SK-N-SH (cell line): Measurements from ENCODE around the gene BTD. TPM values are rescaled to one million over a fixed set of nuclear protein-coding genes. Genes with fewer than 3 reads are reported as not detected.
A peak's percentile ranks its signal among the peaks of the same experiment; 100 is the strongest.

ENCODE experiments used
- CTCF ChIA-PET: fragments of 300-600, 350-600 bp; formaldehyde crosslinking; extraction: SDS; loops from one replicate; lab custom pipeline; 2021; lab: Yijun Ruan, JAX
- POLR2A ChIA-PET: fragments of 350-600 bp; sonication (Branson Sonifier 250); formaldehyde crosslinking; extraction: SDS; loops from one replicate; lab custom pipeline; 2020; ENCODE audit warnings: antibody characterized with exemption, inconsistent platforms; lab: Yijun Ruan, JAX
- DNase-seq: peaks from one replicate; pipeline ENCODE4 v3.0.0; 2012
- H2AFZ ChIP-seq: fragments of 200-600 bp; sonication (generic); 2 replicates; pipeline ENCODE4 v1.8.1; 2016; ENCODE audit warnings: antibody characterized with exemption, mild to moderate bottlenecking, low read depth
- H3F3A ChIP-seq: fragments of 200-600 bp; sonication (generic); replicated peaks from 2 replicates; pipeline ENCODE3; 2016; ENCODE audit warnings: antibody characterized with exemption, mild to moderate bottlenecking; ENCODE audit not compliant: insufficient read depth
- H3K27ac ChIP-seq, 2 experiments: fragments of 200-500 bp in 1 of 2; fragments of 200-600 bp in 1 of 2; sonication (Bioruptor generic) in 1 of 2; sonication (generic), shearing (Covaris generic) in 1 of 2; 2 replicates each; pipeline versions ENCODE4 v1.5.1 to v1.6.1; 2014 to 2016; ENCODE audit warnings: low read depth in 2 of 2, inconsistent platforms in 1 of 2, low read length in 1 of 2, mild to moderate bottlenecking in 1 of 2, mixed read lengths in 1 of 2
- H3K27me3 ChIP-seq: fragments of 200-600 bp; sonication (generic), shearing (Covaris generic); 2 replicates; pipeline ENCODE4 v1.6.1; 2016; ENCODE audit warnings: mixed run types; ENCODE audit not compliant: insufficient read depth
- H3K36me3 ChIP-seq, 2 experiments: fragments of 200-500 bp in 1 of 2; fragments of 200-600 bp in 1 of 2; sonication (Bioruptor generic) in 1 of 2; sonication (generic) in 1 of 2; replicated peaks in 1 of 2; 2 replicates each; pipeline versions ENCODE3 to v1.5.1; 2014 to 2016; ENCODE audit warnings: low read length in 1 of 2, mild to moderate bottlenecking in 1 of 2; ENCODE audit not compliant: insufficient read depth in 2 of 2, control insufficient read depth in 1 of 2
- H3K4me1 ChIP-seq, 2 experiments: fragments of 200-500 bp in 1 of 2; fragments of 200-600 bp in 1 of 2; sonication (Bioruptor generic) in 1 of 2; sonication (generic), shearing (Covaris generic) in 1 of 2; 2 replicates each; pipeline versions ENCODE4 v1.5.1 to v1.6.1; 2014 to 2016; ENCODE audit warnings: low read depth in 1 of 2, low read length in 1 of 2, mixed run types in 1 of 2; ENCODE audit not compliant: insufficient read depth in 2 of 2, control insufficient read depth in 1 of 2
- H3K4me2 ChIP-seq: fragments of 200-600 bp; sonication (generic), shearing (Covaris generic); 2 replicates; pipeline ENCODE4 v1.6.1; 2017; ENCODE audit warnings: mixed run types
- H3K4me3 ChIP-seq, 2 experiments: fragments of 200-500 bp in 1 of 2; fragments of 200-600 bp in 1 of 2; sonication (Bioruptor generic) in 1 of 2; sonication (generic), shearing (Covaris generic) in 1 of 2; 2 replicates each; pipeline versions ENCODE4 v1.5.1 to v1.8.1; 2014 to 2016; ENCODE audit warnings: low read depth in 2 of 2, inconsistent platforms in 1 of 2, low read length in 1 of 2, mild to moderate bottlenecking in 1 of 2, mixed read lengths in 1 of 2, moderate library complexity in 1 of 2
- H3K79me2 ChIP-seq: fragments of 200-600 bp; sonication (generic); 2 replicates; pipeline ENCODE4 v1.8.1; 2017; ENCODE audit warnings: mild to moderate bottlenecking; ENCODE audit not compliant: insufficient read depth
- H3K9ac ChIP-seq: fragments of 200-600 bp; sonication (generic); 2 replicates; pipeline ENCODE4 v1.6.1; 2017; ENCODE audit warnings: mixed run types
- H3K9me2 ChIP-seq: fragments of 200-600 bp; sonication (generic); 2 replicates; pipeline ENCODE4 v1.6.1; 2017; ENCODE audit warnings: mixed run types
- H3K9me3 ChIP-seq: fragments of 200-600 bp; sonication (generic); 2 replicates; pipeline ENCODE4 v1.6.1; 2017; ENCODE audit warnings: mixed run types, mild to moderate bottlenecking, moderate library complexity
- H4K20me1 ChIP-seq: fragments of 200-600 bp; sonication (generic); 2 replicates; pipeline ENCODE4 v1.6.1; 2017; ENCODE audit warnings: mild to moderate bottlenecking, mixed run types; ENCODE audit not compliant: insufficient read depth
- EP300 ChIP-seq, 2 experiments: IDR thresholded peaks; 2 replicates each; pipeline versions ENCODE4 v1.4.0 to v1.6.1; 2012; ENCODE audit warnings: borderline replicate concordance in 1 of 2, low read depth in 1 of 2, low read length in 1 of 2
- FOSL2 ChIP-seq: IDR thresholded peaks from 2 replicates; pipeline ENCODE4 v1.4.0; 2012; ENCODE audit warnings: low read depth, mild to moderate bottlenecking, moderate library complexity, borderline replicate concordance
- JUND ChIP-seq: IDR thresholded peaks from 2 replicates; pipeline ENCODE4 v1.4.0; 2012
- NFIC ChIP-seq: IDR thresholded peaks from 2 replicates; pipeline ENCODE4 v1.4.0; 2012; ENCODE audit warnings: borderline replicate concordance
- SMC3 ChIP-seq: IDR thresholded peaks from 2 replicates; pipeline ENCODE4 v1.6.1; 2012; ENCODE audit warnings: low read depth, low read length, improper control_type of control experiment
- TCF12 ChIP-seq: IDR thresholded peaks from 2 replicates; pipeline ENCODE4 v1.4.0; 2012
- TEAD4 ChIP-seq: IDR thresholded peaks from 2 replicates; pipeline ENCODE4 v1.4.0; 2012; ENCODE audit warnings: mild to moderate bottlenecking, borderline replicate concordance; ENCODE audit not compliant: insufficient read depth
- WGBS: methylation state at CpG from one replicate; pipeline ENCODE4 v1.1.6; 2017; ENCODE audit warnings: low lambda C conversion rate; 5-methylcytosine and 5-hydroxymethylcytosine counted together
- polyA plus RNA-seq, 3 experiments: library from polyadenylated mRNA; depleted of rRNA; stranded (reverse); fragments of >200 nt; gene quantifications; 2 replicates each; pipeline ENCODE4 v1.2.3, GENCODE V29; 2012
- TF ChIP-seq, protein P1 (sequence below): IDR thresholded peaks from 2 replicates; pipeline ENCODE4; 2012
- TF ChIP-seq, protein P2 (sequence below): IDR thresholded peaks from 2 replicates; pipeline ENCODE4 v1.4.0; 2012; ENCODE audit warnings: low read depth

BTD gene
- polyA plus RNA-seq, 1 of the 3 experiments (the other 2 are of a cell fraction), result 23.6 TPM

DNA sequence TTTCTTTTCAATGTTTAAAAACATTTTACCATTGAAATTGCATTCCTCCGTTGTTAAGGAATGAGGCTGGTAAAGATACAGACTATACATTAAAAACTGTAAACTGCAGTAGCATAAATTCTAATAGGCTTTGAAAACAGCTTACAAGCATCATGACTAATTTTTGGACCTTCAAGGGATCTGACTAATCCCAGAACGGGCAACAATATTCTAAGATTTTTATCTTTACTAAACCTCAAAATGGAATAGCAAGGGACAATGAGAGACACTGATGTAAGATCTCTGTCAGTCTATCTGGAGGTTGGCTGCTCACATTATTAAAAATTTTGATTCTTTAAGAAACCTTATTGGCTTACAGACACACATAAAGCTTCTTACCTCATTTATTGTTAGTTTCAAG is 74.7 kb downstream of the BTD start:
- WGBS, result 54% methylated on average over 2 of the region's 2 CpGs
- H3K36me3 ChIP-seq, result peaks cover 71 to 95% of the 10 kb centered on the region in 2 experiments
- CTCF ChIA-PET, result interaction anchor here (1.2 to 1.4 kb wide), 2 partner anchors 12 to 45 kb away, joined by 3 to 4 read pairs; no protein-coding TSS in a partner anchor

DNA sequence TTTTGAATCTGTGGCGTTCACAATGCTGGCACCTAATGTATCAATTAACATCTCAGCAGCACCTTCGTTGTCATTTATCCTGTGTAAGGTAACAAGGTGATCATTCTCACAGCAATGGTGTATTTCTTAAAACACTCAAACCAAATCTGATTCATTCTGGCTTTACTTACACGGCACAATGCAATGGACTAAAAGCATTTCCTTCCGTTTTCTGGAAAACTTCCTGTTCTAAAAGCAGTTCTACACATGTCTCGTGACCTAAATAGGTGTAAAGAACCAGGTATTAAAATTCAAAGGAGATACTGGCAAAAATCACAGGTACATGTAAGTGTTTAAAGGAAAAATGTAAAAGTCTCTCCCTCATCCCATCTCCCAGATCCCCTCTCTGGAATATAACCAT is 77.8 kb downstream of the BTD start:
- H3K4me3 ChIP-seq, result no peak overlapping the region
- no peaks in the 10 kb centered on the region for H4K20me1 ChIP-seq
- H3K27me3 ChIP-seq, result no peaks in the 10 kb centered on the region
- no peak overlapping the region for H3K4me2 ChIP-seq
- TF ChIP-seq, protein P1, sequence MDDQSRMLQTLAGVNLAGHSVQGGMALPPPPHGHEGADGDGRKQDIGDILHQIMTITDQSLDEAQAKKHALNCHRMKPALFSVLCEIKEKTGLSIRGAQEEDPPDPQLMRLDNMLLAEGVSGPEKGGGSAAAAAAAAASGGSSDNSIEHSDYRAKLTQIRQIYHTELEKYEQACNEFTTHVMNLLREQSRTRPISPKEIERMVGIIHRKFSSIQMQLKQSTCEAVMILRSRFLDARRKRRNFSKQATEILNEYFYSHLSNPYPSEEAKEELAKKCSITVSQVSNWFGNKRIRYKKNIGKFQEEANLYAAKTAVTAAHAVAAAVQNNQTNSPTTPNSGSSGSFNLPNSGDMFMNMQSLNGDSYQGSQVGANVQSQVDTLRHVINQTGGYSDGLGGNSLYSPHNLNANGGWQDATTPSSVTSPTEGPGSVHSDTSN, result no peak
- TF ChIP-seq, protein P2, sequence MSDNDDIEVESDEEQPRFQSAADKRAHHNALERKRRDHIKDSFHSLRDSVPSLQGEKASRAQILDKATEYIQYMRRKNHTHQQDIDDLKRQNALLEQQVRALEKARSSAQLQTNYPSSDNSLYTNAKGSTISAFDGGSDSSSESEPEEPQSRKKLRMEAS, result no peak
- no peak overlapping the region for H2AFZ ChIP-seq
- no peaks in the 10 kb centered on the region for H3K9me3 ChIP-seq
- 94% methylated on average over 5 of the region's 5 CpGs for WGBS
- H3K36me3 ChIP-seq, result peaks cover 77 to 92% of the 10 kb centered on the region in 2 experiments
- peaks cover 47% of the 10 kb centered on the region for H3K79me2 ChIP-seq
- H3K27ac ChIP-seq, result peak overlapping the region in 1 of 2 experiments; percentile 8; a peak in 1 of 4 replicates
- ChIA-PET CTCF (no interaction called here), POLR2A (no interaction called here)
- peaks cover 59% of the 10 kb centered on the region for H3F3A ChIP-seq
- no peaks in the 10 kb centered on the region for H3K9me2 ChIP-seq
- no peak for DNase-seq
- H3K9ac ChIP-seq, result no peak overlapping the region
- H3K4me1 ChIP-seq, result peaks cover 22 to 29% of the 10 kb centered on the region in 2 experiments

More for the DNA sequence above, 74.7 kb downstream of the BTD start:
- H3K9ac ChIP-seq, result 0 out of 2 replicates have a peak overlapping the region, but pooled peaks have one; percentile 27
- H3K4me2 ChIP-seq, result no peak overlapping the region
- H3K4me3 ChIP-seq, result no peak overlapping the region
- TF ChIP-seq TCF12, result peak; percentile 30; the same call in 1 of the 2 replicates
- peak; percentile 4; the same call in 1 of the 2 replicates for TF ChIP-seq NFIC
- TF ChIP-seq TEAD4, result no peak
- TF ChIP-seq SMC3, result no peak
- peak; percentile 51 for TF ChIP-seq FOSL2
- TF ChIP-seq, protein P1, result peak; percentile 20; the same call in 1 of the 2 replicates
- peak; percentile 31; the same call in 1 of the 2 replicates for TF ChIP-seq JUND
- TF ChIP-seq EP300 (IDR thresholded peaks at IDR 0.05; ENCODE audit: borderline replicate concordance in 1 of 2, low read depth in 1 of 2, low read length in 1 of 2), result 0 out of 4 replicates have a peak, but pooled peaks of 1 of the 2 experiments have one; percentile 10
- peaks cover 30% of the 10 kb centered on the region for H3K79me2 ChIP-seq
- peaks cover 0 to 10% of the 10 kb centered on the region in 2 experiments; a peak in 2 of 4 replicates for H3K4me1 ChIP-seq
- H2AFZ ChIP-seq, result no peak overlapping the region
- no peaks in the 10 kb centered on the region for H3K27me3 ChIP-seq
- POLR2A ChIA-PET, result no interaction called here
- H3F3A ChIP-seq, result peaks cover 53% of the 10 kb centered on the region
- DNase-seq, result no peak
- no peaks in the 10 kb centered on the region for H3K9me3 ChIP-seq
- no peaks in the 10 kb centered on the region for H4K20me1 ChIP-seq
- H3K9me2 ChIP-seq, result no peaks in the 10 kb centered on the region
- peak overlapping the region in 1 of 2 experiments; percentile 63; a peak in 2 of 4 replicates for H3K27ac ChIP-seq
